GM12878 (cell line): ENCODE results near the gene NR3C1. TPM values are rescaled to one million over a fixed set of nuclear protein-coding genes. Genes with fewer than 3 reads are reported as not detected.
"Not testable (repeated sequence)": the region's sequence is repeated elsewhere in the genome, so short reads cannot be mapped to it uniquely, and the experiment has no call there.

Experiments used
- ATAC-seq: fragments of 200-7000 bp; cut with Tn5 transposase; 3 replicates; pipeline ENCODE4 v1.9.1; 2020; ENCODE audit warnings: mild to moderate bottlenecking, moderate library complexity
- BruUV-seq: library from RNA; stranded (reverse); fragments of 400-500 nt; replicated peaks from 2 replicates; lab custom pipeline; 2021; lab: Mats Ljungman, UMichigan
- CTCF ChIA-PET: fragments of 300-600 bp; sonication (Branson Sonifier 250); formaldehyde crosslinking; extraction: SDS; loops from one replicate; lab custom pipeline; 2021; ENCODE audit warnings: inconsistent platforms; lab: Yijun Ruan, JAX
- POLR2A ChIA-PET: fragments of 350-600 bp; formaldehyde crosslinking; extraction: SDS; loops from one replicate; lab custom pipeline; 2021; ENCODE audit warnings: inconsistent platforms; lab: Charles Lee
- RAD21 ChIA-PET: fragments of 300-600 bp; sonication (Branson Sonifier 250); formaldehyde crosslinking; loops from one replicate; lab custom pipeline; 2023; ENCODE audit warnings: antibody characterized with exemption; ENCODE audit not compliant: unreplicated experiment; lab: Charles Lee
- SMC1A ChIA-PET: fragments of 300-600 bp; sonication (Branson Sonifier 250); formaldehyde crosslinking; loops from one replicate; lab custom pipeline; 2023; ENCODE audit not compliant: unreplicated experiment, uncharacterized antibody; lab: Charles Lee
- DNase-seq: peaks from one replicate; pipeline ENCODE4 v3.0.0-alpha.2; 2011; ENCODE audit warnings: low read depth, low spot score
- FAIRE-seq: peaks from 3 replicates; lab custom pipeline; 2011; peaks lifted over from hg19 to GRCh38; lab: Jason Lieb, UNC
- H2AFZ ChIP-seq: 2 replicates; pipeline ENCODE4 v1.6.0; 2011; ENCODE audit warnings: low read depth, low read length, control low read depth; ENCODE audit not compliant: control insufficient read depth
- H3K27ac ChIP-seq: 2 replicates; pipeline ENCODE4 v1.5.1; 2011; ENCODE audit warnings: control low read depth; ENCODE audit not compliant: control insufficient read depth, insufficient read depth
- H3K27me3 ChIP-seq, 2 experiments: replicated peaks in 1 of 2; 2 replicates each; pipeline versions ENCODE4 v1.6.0 to v1.6.1; 2011; ENCODE audit warnings: low read length in 1 of 2; ENCODE audit not compliant: control insufficient read depth in 2 of 2, insufficient read depth in 2 of 2
- H3K36me3 ChIP-seq, 2 experiments: 2 replicates each; pipeline ENCODE4 v1.5.1; 2011; ENCODE audit warnings: low read length in 1 of 2; ENCODE audit not compliant: control insufficient read depth in 2 of 2, insufficient read depth in 2 of 2
- H3K4me1 ChIP-seq: 2 replicates; pipeline ENCODE4 v1.6.1; 2011; ENCODE audit warnings: mild to moderate bottlenecking, low read length, moderate library complexity, mixed read lengths; ENCODE audit not compliant: control insufficient read depth, insufficient read depth
- H3K4me2 ChIP-seq: 2 replicates; pipeline ENCODE4 v1.6.0; 2011; ENCODE audit warnings: control low read depth; ENCODE audit not compliant: control insufficient read depth, insufficient read depth
- H3K4me3 ChIP-seq: fragments of 200-600 bp; sonication (generic); 2 replicates; pipeline ENCODE4 v1.5.1; 2016
- H3K79me2 ChIP-seq: 2 replicates; pipeline ENCODE4 v1.6.0; 2011; ENCODE audit warnings: low read length; ENCODE audit not compliant: control insufficient read depth, insufficient read depth
- H3K9ac ChIP-seq: 2 replicates; pipeline ENCODE4 v1.8.0; 2011; ENCODE audit warnings: low read length, control low read depth, mixed read lengths; ENCODE audit not compliant: control insufficient read depth, insufficient read depth
- H3K9me3 ChIP-seq: replicated peaks from 3 replicates; pipeline ENCODE4 v1.5.1; 2011; ENCODE audit warnings: mild to moderate bottlenecking, low read length; ENCODE audit not compliant: control insufficient read depth, insufficient read depth
- H4K20me1 ChIP-seq: 2 replicates; pipeline ENCODE4 v1.6.0; 2011; ENCODE audit not compliant: control insufficient read depth, insufficient read depth
- KDM1A ChIP-seq: fragments of 200-600 bp; sonication (generic); IDR thresholded peaks from 2 replicates; pipeline ENCODE4 v1.6.1; 2016; ENCODE audit warnings: borderline replicate concordance
- MLLT1 ChIP-seq: fragments of 450-650 bp; IDR thresholded peaks from 2 replicates; pipeline ENCODE4 v1.6.1; 2016; ENCODE audit warnings: mild to moderate bottlenecking
- NFIC ChIP-seq: IDR thresholded peaks from 2 replicates; pipeline ENCODE4 v1.6.1; 2012; ENCODE audit warnings: low read depth, mild to moderate bottlenecking, inconsistent platforms, low read length, moderate library complexity
- POLR2AphosphoS5 ChIP-seq: IDR thresholded peaks from 2 replicates; pipeline ENCODE4 v1.6.1; 2011; ENCODE audit warnings: mild to moderate bottlenecking, low read length, inconsistent platforms
- SPI1 ChIP-seq: IDR thresholded peaks from 2 replicates; pipeline ENCODE4 v1.6.1; 2011; ENCODE audit warnings: low read depth, mild to moderate bottlenecking, low read length, moderate library complexity, borderline replicate concordance; ENCODE audit not compliant: insufficient read depth
- SRF ChIP-seq, 2 experiments: IDR thresholded peaks; 2 replicates each; pipeline ENCODE4 v1.6.1; 2011; ENCODE audit warnings: low read depth in 2 of 2, low read length in 2 of 2, mild to moderate bottlenecking in 1 of 2, moderate library complexity in 1 of 2
- SUPT20H ChIP-seq: IDR thresholded peaks from 2 replicates; pipeline ENCODE4 v1.6.1; 2011; ENCODE audit warnings: low read depth, mild to moderate bottlenecking, low read length, moderate library complexity, borderline replicate concordance; ENCODE audit not compliant: control insufficient read depth
- USF1 ChIP-seq: IDR thresholded peaks from 2 replicates; pipeline ENCODE4 v1.6.1; 2011; ENCODE audit warnings: borderline replicate concordance, low read depth, mild to moderate bottlenecking, moderate library complexity, mixed read lengths, low read length; ENCODE audit not compliant: insufficient read depth; ENCODE audit errors: extremely low read length
- ZBTB33 ChIP-seq: fragments of 450-650 bp; IDR thresholded peaks from 2 replicates; pipeline ENCODE4 v1.6.1; 2017; ENCODE audit warnings: mild to moderate bottlenecking
- ZNF24 ChIP-seq: fragments of 450-650 bp; IDR thresholded peaks from 2 replicates; pipeline ENCODE4 v1.6.1; 2017; ENCODE audit warnings: antibody characterized with exemption, mild to moderate bottlenecking
- WGBS: methylation state at CpG from one replicate; pipeline ENCODE4 v1.1.6; 2016; ENCODE audit warnings: low lambda C conversion rate; ENCODE audit not compliant: insufficient replicate concordance, insufficient coverage; ENCODE audit errors: missing lambda C conversion rate; 5-methylcytosine and 5-hydroxymethylcytosine counted together
- in situ Hi-C: fragments of 300-500 bp; cut with MboI; formaldehyde crosslinking; loops from 9 replicates; pipeline ENCODE4 v1.14.3; 2018; ENCODE audit warnings: mixed read lengths
- intact Hi-C: fragments of 100-400 bp; cut with micrococcal nuclease; formaldehyde crosslinking; loops from one replicate; pipeline ENCODE4 v1.14.2; 2022; ENCODE audit not compliant: unreplicated experiment
- polyA plus RNA-seq, 11 experiments: library from polyadenylated mRNA; depleted of rRNA in 4 of 11; unstranded in 6 of 11; stranded (reverse) in 5 of 11; fragments of >200 nt; fragmentation: Nextera tagmentation in 4 of 11; fragmentation: Illumina TruSeq in 1 of 11; extraction: Ambion mirVana in 4 of 11; extraction: Trizol in 1 of 11; gene quantifications; 1 replicate in 1 of 11; 2 replicates in 10 of 11; pipeline versions ENCODE4 v1.2.1 to v1.2.3, GENCODE V29; 2011 to 2016; ENCODE audit warnings: inconsistent platforms in 2 of 11, missing spikeins in 2 of 11, low read depth in 1 of 11
- total RNA-seq, 4 experiments: library from RNA; depleted of rRNA in 3 of 4; stranded (reverse); fragments of >200 nt in 3 of 4; fragmentation: Illumina TruSeq in 1 of 4; extraction: Trizol in 1 of 4; gene quantifications; 2 replicates each; pipeline versions ENCODE4 v1.2.1 to v1.2.3, GENCODE V29; 2013 to 2021

NR3C1 gene
- total and polyA plus RNA-seq, 10 of the 15 experiments (the other 5 are each of a cell fraction or from before 2014, with no cell fraction given) = 49.7 to 141 (median 109) TPM

GRCh38 chr5:143328589-143329220 lies 74.8 kb downstream of the NR3C1 start (continued):
- TF ChIP-seq USF1 (no peak), ZNF24 (no peak), SUPT20H (no peak), KDM1A (no peak), NFIC (no peak), SRF (IDR thresholded peaks at IDR 0.05; ENCODE audit: low read depth in 2 of 2, low read length in 2 of 2) (no peak), POLR2AphosphoS5 (no peak)

- ATAC-seq, DNase-seq, in situ Hi-C loops, H3K4me3 ChIP-seq, H2AFZ ChIP-seq, intact Hi-C loops, H3K27me3 ChIP-seq, CTCF ChIA-PET, H4K20me1 ChIP-seq: not testable (repeated sequence)
- peaks cover 9 to 12% of the 10 kb centered on the region in 2 experiments for H3K36me3 ChIP-seq
- peak; percentile 45; the same call in 1 of the 2 replicates for TF ChIP-seq SPI1
- TF ChIP-seq ZBTB33 = peak; percentile 93
- 0 out of 2 replicates have a peak, but pooled peaks have one; percentile 24 for TF ChIP-seq MLLT1
- TF ChIP-seq, all 136 proteins: peak for 3; not testable (repeated sequence) for 133
- ChIA-PET POLR2A (interaction anchor here (1.3 kb wide), 1 partner anchor 11 kb away, joined by 5 read pairs; no protein-coding TSS in a partner anchor), SMC1A (interaction anchor here (1.7 kb wide), 1 partner anchor 12 kb away, joined by 3 read pairs; no protein-coding TSS in a partner anchor)
- FAIRE-seq, H3K4me2 ChIP-seq, RAD21 ChIA-PET, H3K9ac ChIP-seq, H3K27ac ChIP-seq, BruUV-seq: not testable (repeated sequence)
- H3K79me2 ChIP-seq = peaks cover 97% of the 10 kb centered on the region
- WGBS = 72% methylated on average over 4 of the region's 4 CpGs
- peaks cover 11% of the 10 kb centered on the region for H3K4me1 ChIP-seq
- H3K9me3 ChIP-seq = peaks cover 40% of the 10 kb centered on the region
Measured at GRCh38 chr5:143325086-143325485, 78.4 kb downstream of the NR3C1 start.
